GM19468 (cell line): ENCODE results near the gene VPS33B.

Experiments used
- ATAC-seq: cut with Tn5 transposase; IDR thresholded peaks from one replicate; pipeline ENCODE4 v1.9.1; 2021; ENCODE audit warnings: mild to moderate bottlenecking, moderate library complexity, moderate number of reproducible peaks; ENCODE audit not compliant: unreplicated experiment; ENCODE audit errors: extremely low read depth

VPS33B gene

GRCh38 chr15:90954712-90955623 is 67.4 kb downstream of the VPS33B start, which contains the start of gene RCCD1:
RCCD1 (plus strand) TSS chr15:90954884; CDS start chr15:90956735, 1,851 bp downstream.
- peak; percentile 89 for ATAC-seq

- ATAC-seq = no peak
These were observed 68.3 kb downstream of the VPS33B start for GRCh38 chr15:90953947-90954711.

GRCh38 chr15:90952901-90953677 is 69.3 kb downstream of the VPS33B start:
- ATAC-seq = no peak

GRCh38 chr15:90950676-90951075 is 71.7 kb downstream of the VPS33B start:
- no peak for ATAC-seq

GRCh38 chr15:90949979-90950675 is 72.3 kb downstream of the VPS33B start:
- ATAC-seq = no peak
